Measurements from ENCODE around the gene SYCE3.

SYCE3 gene

GRCh38 chr22:50587407-50587806 is 24.7 kb upstream of the SYCE3 start:
- no peaks in the 10 kb centered on the region for H3K36me3 ChIP-seq (replicated peaks; ENCODE audit: insufficient read depth, low read length)
- H3K27me3 ChIP-seq (replicated peaks; ENCODE audit: insufficient read depth, low read length): peaks cover 26% of the 10 kb centered on the region
- no peak overlapping the region for H3K4me2 ChIP-seq (ENCODE audit: low read depth, low read length)
- H4K20me1 ChIP-seq (ENCODE audit: insufficient read depth, low read length): no peaks in the 10 kb centered on the region
- no peak overlapping the region for H3K4me3 ChIP-seq (ENCODE audit: low read length)
- no peaks in the 10 kb centered on the region for H3F3A ChIP-seq (ENCODE audit: insufficient read depth, low read length)
- DNase-seq: no peak
- no peak overlapping the region for H2AFZ ChIP-seq (ENCODE audit: low read length)
- no peak overlapping the region for H3K27ac ChIP-seq (ENCODE audit: low read length)
- TF ChIP-seq CTCF (IDR thresholded peaks at IDR 0.05; ENCODE audit: low read length): no peak
- TF ChIP-seq EZH2phosphoT487 (IDR thresholded peaks at IDR 0.05; ENCODE audit: low read length): no peak
- TF ChIP-seq EZH2 (optimal IDR thresholded peaks at IDR 0.05; ENCODE audit: low read depth, low read length): no peak
- H3K9me2 ChIP-seq (replicated peaks; ENCODE audit: insufficient read depth, low read length): no peaks in the 10 kb centered on the region
- peaks cover 4% of the 10 kb centered on the region; the same call in 1 of the 2 replicates for H3K4me1 ChIP-seq (ENCODE audit: low read length)
- no peak overlapping the region for H3K9ac ChIP-seq (ENCODE audit: low read length)
- H3K9me3 ChIP-seq (replicated peaks; ENCODE audit: insufficient read depth, low read length): no peaks in the 10 kb centered on the region
- H3K79me2 ChIP-seq (ENCODE audit: low read length): peaks cover 8% of the 10 kb centered on the region; the same call in 1 of the 2 replicates

GRCh38 chr22:50586416-50586815 is 23.7 kb upstream of the SYCE3 start:
- Histone ChIP-seq H3K79me2 (ENCODE audit: low read length) (peaks cover 15% of the 10 kb centered on the region), H3K9me2 (replicated peaks; ENCODE audit: insufficient read depth, low read length) (no peaks in the 10 kb centered on the region), H3K4me2 (ENCODE audit: low read depth, low read length) (no peak overlapping the region), H3K4me1 (ENCODE audit: low read length) (peaks cover 8% of the 10 kb centered on the region; the same call in 1 of the 2 replicates), H3K9ac (ENCODE audit: low read length) (no peak overlapping the region), H3K36me3 (replicated peaks; ENCODE audit: insufficient read depth, low read length) (no peaks in the 10 kb centered on the region), H3K4me3 (ENCODE audit: low read length) (no peak overlapping the region), H3K27me3 (replicated peaks; ENCODE audit: insufficient read depth, low read length) (peaks cover 25% of the 10 kb centered on the region), H3F3A (ENCODE audit: insufficient read depth, low read length) (no peaks in the 10 kb centered on the region), H3K27ac (ENCODE audit: low read length) (no peak overlapping the region), H3K9me3 (replicated peaks; ENCODE audit: insufficient read depth, low read length) (no peaks in the 10 kb centered on the region), H2AFZ (ENCODE audit: low read length) (no peak overlapping the region), H4K20me1 (ENCODE audit: insufficient read depth, low read length) (no peaks in the 10 kb centered on the region)
- no peak for DNase-seq
- TF ChIP-seq EZH2 (optimal IDR thresholded peaks at IDR 0.05; ENCODE audit: low read depth, low read length) (no peak), CTCF (IDR thresholded peaks at IDR 0.05; ENCODE audit: low read length) (no peak), EZH2phosphoT487 (IDR thresholded peaks at IDR 0.05; ENCODE audit: low read length) (no peak)

GRCh38 chr22:50585781-50586180 is 23.1 kb upstream of the SYCE3 start:
- Histone ChIP-seq H3K9me3 (replicated peaks; ENCODE audit: insufficient read depth, low read length) (no peaks in the 10 kb centered on the region), H3K27ac (ENCODE audit: low read length) (no peak overlapping the region), H2AFZ (ENCODE audit: low read length) (no peak overlapping the region), H3K9me2 (replicated peaks; ENCODE audit: insufficient read depth, low read length) (no peaks in the 10 kb centered on the region), H3K79me2 (ENCODE audit: low read length) (peaks cover 19% of the 10 kb centered on the region), H3F3A (ENCODE audit: insufficient read depth, low read length) (no peaks in the 10 kb centered on the region), H3K9ac (ENCODE audit: low read length) (no peak overlapping the region), H3K36me3 (replicated peaks; ENCODE audit: insufficient read depth, low read length) (no peaks in the 10 kb centered on the region), H4K20me1 (ENCODE audit: insufficient read depth, low read length) (no peaks in the 10 kb centered on the region), H3K4me1 (ENCODE audit: low read length) (peaks cover 8% of the 10 kb centered on the region; the same call in 1 of the 2 replicates), H3K27me3 (replicated peaks; ENCODE audit: insufficient read depth, low read length) (peaks cover 19% of the 10 kb centered on the region; the same call in 1 of the 2 replicates), H3K4me3 (ENCODE audit: low read length) (no peak overlapping the region), H3K4me2 (ENCODE audit: low read depth, low read length) (no peak overlapping the region)
- no peak for TF ChIP-seq EZH2phosphoT487 (IDR thresholded peaks at IDR 0.05; ENCODE audit: low read length)
- DNase-seq: no peak

- H3K27me3 ChIP-seq (replicated peaks; ENCODE audit: insufficient read depth, low read length): peaks cover 15% of the 10 kb centered on the region; the same call in 1 of the 2 replicates
- no peak overlapping the region for H2AFZ ChIP-seq (ENCODE audit: low read length)
- peaks cover 8% of the 10 kb centered on the region; the same call in 1 of the 2 replicates for H3K4me1 ChIP-seq (ENCODE audit: low read length)
- H3K9me2 ChIP-seq (replicated peaks; ENCODE audit: insufficient read depth, low read length): no peaks in the 10 kb centered on the region
- no peaks in the 10 kb centered on the region for H3K36me3 ChIP-seq (replicated peaks; ENCODE audit: insufficient read depth, low read length)
- H3K9ac ChIP-seq (ENCODE audit: low read length): no peak overlapping the region
- no peak overlapping the region for H3K4me2 ChIP-seq (ENCODE audit: low read depth, low read length)
- H3F3A ChIP-seq (ENCODE audit: insufficient read depth, low read length): no peaks in the 10 kb centered on the region
- TF ChIP-seq EZH2 (optimal IDR thresholded peaks at IDR 0.05; ENCODE audit: low read depth, low read length) (no peak), CTCF (IDR thresholded peaks at IDR 0.05; ENCODE audit: low read length) (no peak), EZH2phosphoT487 (IDR thresholded peaks at IDR 0.05; ENCODE audit: low read length) (no peak)
- DNase-seq: no peak
- no peaks in the 10 kb centered on the region for H4K20me1 ChIP-seq (ENCODE audit: insufficient read depth, low read length)
- no peak overlapping the region for H3K27ac ChIP-seq (ENCODE audit: low read length)
- peaks cover 19% of the 10 kb centered on the region for H3K79me2 ChIP-seq (ENCODE audit: low read length)
- H3K9me3 ChIP-seq (replicated peaks; ENCODE audit: insufficient read depth, low read length): no peaks in the 10 kb centered on the region
- H3K4me3 ChIP-seq (ENCODE audit: low read length): no peak overlapping the region
Observed at GRCh38 chr22:50585238-50585637, 22.5 kb upstream of the SYCE3 start.

Data from MM.1S (cell line).